Osteoblast (primary cell): ENCODE data around the gene ZWILCH. TPM values are rescaled to one million over a fixed set of nuclear protein-coding genes. Genes with fewer than 3 reads are reported as not detected.

Experiments used
- DNase-seq: peaks from one replicate; pipeline ENCODE4 v3.0.0; 2011; ENCODE audit warnings: low spot score, mixed read lengths; ENCODE audit not compliant: insufficient read length; ENCODE audit errors: missing footprints
- H2AFZ ChIP-seq: 2 replicates; pipeline ENCODE4 v1.6.0; 2011; ENCODE audit warnings: mild to moderate bottlenecking, low read length
- H3K27ac ChIP-seq: 2 replicates; pipeline ENCODE4 v1.5.1; 2011; ENCODE audit warnings: mild to moderate bottlenecking, low read depth, low read length, moderate library complexity
- H3K27me3 ChIP-seq: 2 replicates; pipeline ENCODE4 v1.6.0; 2012; ENCODE audit warnings: mild to moderate bottlenecking, control low read depth, inconsistent platforms, low read length, moderate library complexity; ENCODE audit not compliant: insufficient read depth
- H3K36me3 ChIP-seq: 2 replicates; pipeline ENCODE4 v1.5.1; 2011; ENCODE audit warnings: mild to moderate bottlenecking, low read length, control low read depth, moderate library complexity; ENCODE audit not compliant: insufficient read depth
- H3K4me1 ChIP-seq: 2 replicates; pipeline ENCODE4 v1.5.1; 2011; ENCODE audit warnings: mild to moderate bottlenecking, low read length, control low read depth, moderate library complexity; ENCODE audit not compliant: insufficient read depth
- H3K4me2 ChIP-seq: 2 replicates; pipeline ENCODE4 v1.6.0; 2011; ENCODE audit warnings: mild to moderate bottlenecking, low read length; ENCODE audit not compliant: insufficient read depth
- H3K4me3 ChIP-seq: fragments of 200-600 bp; sonication (generic); 3 replicates; pipeline ENCODE4 v1.5.1; 2012; ENCODE audit warnings: mild to moderate bottlenecking, low read length, inconsistent platforms; ENCODE audit not compliant: insufficient read depth
- H3K79me2 ChIP-seq: 2 replicates; pipeline ENCODE4 v1.6.0; 2012; ENCODE audit warnings: mild to moderate bottlenecking, low read length, control low read depth, inconsistent platforms; ENCODE audit not compliant: insufficient read depth
- H3K9me3 ChIP-seq: 2 replicates; pipeline ENCODE4 v1.5.1; 2011; ENCODE audit warnings: low read depth, low read length, control low read depth
- H4K20me1 ChIP-seq: 2 replicates; pipeline ENCODE4 v1.6.0; 2012; ENCODE audit warnings: mild to moderate bottlenecking, low read length, control low read depth; ENCODE audit not compliant: insufficient read depth
- CTCF ChIP-seq: IDR thresholded peaks from 2 replicates; pipeline ENCODE4 v1.5.1; 2011; ENCODE audit warnings: mild to moderate bottlenecking, low read depth, low read length, moderate library complexity; ENCODE audit errors: extremely low read depth
- total RNA-seq: library from RNA; depleted of rRNA; stranded (reverse); fragments of >200 nt; gene quantifications from 2 replicates; pipeline ENCODE4 v1.2.3, GENCODE V29; 2012

Gene ZWILCH
- total RNA-seq, 1 donor: 8.7 TPM

- no peaks in the 10 kb centered on the region for H3K27me3 ChIP-seq
Measured at GRCh38 chr15:66567897-66568296, 62.8 kb downstream of the ZWILCH start.

GRCh38 chr15:66569461-66570137 is 64.5 kb downstream of the ZWILCH start:
- Histone ChIP-seq H3K4me1 (peaks cover 32% of the 10 kb centered on the region), H3K79me2 (no peaks in the 10 kb centered on the region), H3K9me3 (no peaks in the 10 kb centered on the region), H3K27ac (no peak overlapping the region), H2AFZ (no peak overlapping the region), H3K36me3 (no peaks in the 10 kb centered on the region), H3K4me3 (no peak overlapping the region), H3K4me2 (no peak overlapping the region), H4K20me1 (no peaks in the 10 kb centered on the region), H3K27me3 (no peaks in the 10 kb centered on the region)
- no peak for TF ChIP-seq CTCF
- no peak for DNase-seq

More at GRCh38 chr15:66567897-66568296, 62.8 kb downstream of the ZWILCH start:
- Histone ChIP-seq H2AFZ (no peak overlapping the region), H3K36me3 (no peaks in the 10 kb centered on the region), H3K4me3 (no peak overlapping the region), H3K9me3 (no peaks in the 10 kb centered on the region), H3K4me2 (no peak overlapping the region), H3K27ac (no peak overlapping the region), H3K4me1 (peaks cover 17% of the 10 kb centered on the region), H4K20me1 (no peaks in the 10 kb centered on the region), H3K79me2 (no peaks in the 10 kb centered on the region)
- TF ChIP-seq CTCF: no peak
- DNase-seq: no peak

- Histone ChIP-seq H3K27ac (no peak overlapping the region), H3K79me2 (no peaks in the 10 kb centered on the region), H3K4me1 (peaks cover 35% of the 10 kb centered on the region), H3K36me3 (no peaks in the 10 kb centered on the region), H3K27me3 (no peaks in the 10 kb centered on the region), H2AFZ (no peak overlapping the region), H3K9me3 (no peaks in the 10 kb centered on the region), H4K20me1 (no peaks in the 10 kb centered on the region), H3K4me3 (no peak overlapping the region), H3K4me2 (no peak overlapping the region)
- TF ChIP-seq CTCF: no peak
- no peak for DNase-seq
Measured at GRCh38 chr15:66570327-66570726, 65.2 kb downstream of the ZWILCH start.

- Histone ChIP-seq H3K27ac (no peak overlapping the region), H3K79me2 (no peaks in the 10 kb centered on the region), H4K20me1 (no peaks in the 10 kb centered on the region), H3K4me2 (no peak overlapping the region), H3K4me1 (peaks cover 30% of the 10 kb centered on the region), H2AFZ (no peak overlapping the region), H3K36me3 (no peaks in the 10 kb centered on the region), H3K9me3 (no peaks in the 10 kb centered on the region), H3K4me3 (no peak overlapping the region), H3K27me3 (no peaks in the 10 kb centered on the region)
- no peak for TF ChIP-seq CTCF
- no peak for DNase-seq
Measured at GRCh38 chr15:66570842-66571478, 65.8 kb downstream of the ZWILCH start.
